T-helper 17 cell (primary cell): ENCODE measurements around the gene OR4C3. TPM values are rescaled to one million over a fixed set of nuclear protein-coding genes. Genes with fewer than 3 reads are reported as not detected.

ENCODE experiments used
- total RNA-seq, 4 donors: library from RNA in 2 of 4; stranded (reverse) in 2 of 4; gene quantifications; one replicate each; pipeline ENCODE4 v1.2.3 and lab custom pipeline; 2022 to 2026

Gene OR4C3
- total RNA-seq, 2 donors from 2014 or later: not detected

Other genes with a start within 250 kb of the OR4C3 start
- gene OR4B1, start 108.1 kb upstream of the OR4C3 start, total RNA-seq: not detected
- gene OR4X2, start 79.8 kb upstream of the OR4C3 start, total RNA-seq: not detected
- gene OR4X1, start 61.1 kb upstream of the OR4C3 start, total RNA-seq: not detected
- gene OR4S1, start 18.7 kb upstream of the OR4C3 start, total RNA-seq: not detected
- not detected for gene OR4C5, start 41.5 kb downstream of the OR4C3 start, total RNA-seq
- gene OR4A47, start 163.9 kb downstream of the OR4C3 start, total RNA-seq: not detected